Esophagus muscularis mucosa (tissue), 3 donors: ENCODE measurements around the gene TP53AIP1.

ENCODE experiments used
- EP300 ChIP-seq: sonication (generic); formaldehyde crosslinking; IDR thresholded peaks from one replicate; pipeline ENCODE4 v1.6.1; 2017; ENCODE audit warnings: antibody characterized with exemption
- TF ChIP-seq, protein P1 (sequence below), 3 experiments: fragments of 200-600 bp in 2 of 3; fragments of 450-650 bp in 1 of 3; sonication (generic) in 2 of 3; IDR thresholded peaks; one replicate each; pipeline ENCODE4 v1.5.1; 2017 to 2019; ENCODE audit warnings: antibody characterized with exemption in 3 of 3, mild to moderate bottlenecking in 2 of 3, moderate library complexity in 1 of 3

- TF ChIP-seq, protein P1, sequence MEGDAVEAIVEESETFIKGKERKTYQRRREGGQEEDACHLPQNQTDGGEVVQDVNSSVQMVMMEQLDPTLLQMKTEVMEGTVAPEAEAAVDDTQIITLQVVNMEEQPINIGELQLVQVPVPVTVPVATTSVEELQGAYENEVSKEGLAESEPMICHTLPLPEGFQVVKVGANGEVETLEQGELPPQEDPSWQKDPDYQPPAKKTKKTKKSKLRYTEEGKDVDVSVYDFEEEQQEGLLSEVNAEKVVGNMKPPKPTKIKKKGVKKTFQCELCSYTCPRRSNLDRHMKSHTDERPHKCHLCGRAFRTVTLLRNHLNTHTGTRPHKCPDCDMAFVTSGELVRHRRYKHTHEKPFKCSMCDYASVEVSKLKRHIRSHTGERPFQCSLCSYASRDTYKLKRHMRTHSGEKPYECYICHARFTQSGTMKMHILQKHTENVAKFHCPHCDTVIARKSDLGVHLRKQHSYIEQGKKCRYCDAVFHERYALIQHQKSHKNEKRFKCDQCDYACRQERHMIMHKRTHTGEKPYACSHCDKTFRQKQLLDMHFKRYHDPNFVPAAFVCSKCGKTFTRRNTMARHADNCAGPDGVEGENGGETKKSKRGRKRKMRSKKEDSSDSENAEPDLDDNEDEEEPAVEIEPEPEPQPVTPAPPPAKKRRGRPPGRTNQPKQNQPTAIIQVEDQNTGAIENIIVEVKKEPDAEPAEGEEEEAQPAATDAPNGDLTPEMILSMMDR (IDR thresholded peaks at IDR 0.05), result no peak
- TF ChIP-seq EP300, result no peak
These were observed 12.7 kb downstream of the TP53AIP1 start for GRCh38 chr11:128929991-128930390.
